Thyroid gland (tissue), 4 donors: ENCODE measurements around the gene BBLN. TPM values are rescaled to one million over a fixed set of nuclear protein-coding genes. Genes with fewer than 3 reads are reported as not detected.
A peak's percentile ranks its signal among the peaks of the same experiment; 100 is the strongest.

Experiments used
- DNase-seq, 2 donors: peaks; one replicate each; pipeline ENCODE4 v3.0.0-alpha.2; 2019
- H3K27ac ChIP-seq, 3 donors: fragments of 200-600 bp; sonication (generic); 1 replicate in 2 of 3; 2 replicates in 1 of 3; pipeline ENCODE4 v1.5.1; 2016 to 2019; ENCODE audit warnings: mild to moderate bottlenecking in 1 of 3, moderate library complexity in 1 of 3
- H3K27me3 ChIP-seq: fragments of 200-600 bp; sonication (generic); one replicate; pipeline ENCODE4 v1.5.1; 2019
- H3K36me3 ChIP-seq, 2 donors: fragments of 200-600 bp; sonication (generic); one replicate each; pipeline ENCODE4 v1.5.1; 2016 to 2019
- H3K4me1 ChIP-seq, 2 donors: fragments of 200-600 bp; sonication (generic); one replicate each; pipeline ENCODE4 v1.5.1; 2017 to 2019
- H3K4me3 ChIP-seq, 3 donors: fragments of 200-600 bp; sonication (generic); replicated peaks in 1 of 3; 1 replicate in 2 of 3; 2 replicates in 1 of 3; pipeline ENCODE4 v1.5.1; 2016; ENCODE audit warnings: mild to moderate bottlenecking in 1 of 3
- H3K9me3 ChIP-seq: fragments of 200-600 bp; sonication (generic); one replicate; pipeline ENCODE4 v1.5.1; 2017
- CTCF ChIP-seq, 6 experiments: fragments of 200-600 bp in 3 of 6; fragments of 450-650 bp in 3 of 6; sonication (generic) in 3 of 6; IDR thresholded peaks; one replicate each; pipeline ENCODE4 v1.5.1; 2016 to 2019; ENCODE audit warnings: antibody characterized with exemption in 6 of 6, mild to moderate bottlenecking in 2 of 6, inconsistent platforms in 1 of 6, moderate library complexity in 1 of 6
- POLR2A ChIP-seq, 2 donors: fragments of 450-650 bp; IDR thresholded peaks; one replicate each; pipeline ENCODE4 v1.6.1; 2017; ENCODE audit warnings: antibody characterized with exemption in 2 of 2, mild to moderate bottlenecking in 2 of 2, moderate library complexity in 1 of 2
- WGBS, 2 donors: methylation state at CpG; one replicate each; pipeline ENCODE4 v1.1.5; 2017; 5-methylcytosine and 5-hydroxymethylcytosine counted together
- intact Hi-C: fragments of 100-400 bp; cut with DNase I; formaldehyde crosslinking; loops from one replicate; pipeline ENCODE4 v1.15.1; 2023
- total RNA-seq, 4 donors: library from RNA; depleted of rRNA; stranded (reverse); fragments of >200 nt; gene quantifications; one replicate each; pipeline ENCODE4 v1.2.3, GENCODE V29; 2016

The BBLN gene
- total RNA-seq, 4 donors from 2014 or later = 98.1 to 204 (median 172) TPM

GRCh38 chr9:128159522-128159783 is 612 bp upstream of the BBLN start:
- WGBS, 2 donors = 55 to 68% methylated on average over 7 to 10 of the region's 11 CpGs
- no peaks in the 10 kb centered on the region for H3K27me3 ChIP-seq
- peak overlapping the region; percentile 52 to 53 (median 53) for H3K27ac ChIP-seq
- H3K9me3 ChIP-seq = no peaks in the 10 kb centered on the region
- peak overlapping the region in 2 of 3 donors; percentile 44 to 60 for H3K4me3 ChIP-seq
- DNase-seq = no peak
- TF ChIP-seq POLR2A (IDR thresholded peaks at IDR 0.05) (no peak), CTCF (IDR thresholded peaks at IDR 0.05) (no peak)
- peaks cover 0 to 4% of the 10 kb centered on the region in 2 donors for H3K36me3 ChIP-seq
- peaks cover 7 to 8% of the 10 kb centered on the region in 2 donors for H3K4me1 ChIP-seq
- intact Hi-C loops = no loop called here

- DNase-seq = peak in 1 of 2 donors; percentile 24
- no peak for TF ChIP-seq POLR2A (IDR thresholded peaks at IDR 0.05)
- TF ChIP-seq CTCF (IDR thresholded peaks at IDR 0.05) = no peak
- H3K4me1 ChIP-seq = peaks cover 7 to 8% of the 10 kb centered on the region in 2 donors
- H3K27me3 ChIP-seq = no peaks in the 10 kb centered on the region
- WGBS, 2 donors = 1 to 2% methylated on average over 4 to 14 of the region's 23 CpGs
- intact Hi-C loops = no loop called here
- peak overlapping the region in 2 of 3 donors; percentile 19 to 60 for H3K4me3 ChIP-seq
- H3K36me3 ChIP-seq = peaks cover 0 to 7% of the 10 kb centered on the region in 2 donors
- no peaks in the 10 kb centered on the region for H3K9me3 ChIP-seq
- H3K27ac ChIP-seq = no peak overlapping the region
Observed at GRCh38 chr9:128160603-128160987, 530 bp downstream of the BBLN start.

- WGBS, 2 donors = 93% methylated on average over 13 of the region's 13 CpGs
- no peak overlapping the region for H3K4me3 ChIP-seq
Observed at GRCh38 chr9:128161215-128161902, 1.3 kb downstream of the BBLN start.

GRCh38 chr9:128162215-128163026 is 2.4 kb downstream of the BBLN start:
- no peak overlapping the region for H3K27ac ChIP-seq

More at GRCh38 chr9:128161215-128161902, 1.3 kb downstream of the BBLN start:
- H3K4me1 ChIP-seq = peaks cover 7 to 8% of the 10 kb centered on the region in 2 donors
- TF ChIP-seq CTCF (IDR thresholded peaks at IDR 0.05) = no peak
- no peaks in the 10 kb centered on the region for H3K27me3 ChIP-seq
- no peak for DNase-seq
- H3K36me3 ChIP-seq = peaks cover 6 to 13% of the 10 kb centered on the region in 2 donors
- H3K9me3 ChIP-seq = no peaks in the 10 kb centered on the region
- no peak overlapping the region for H3K27ac ChIP-seq
- intact Hi-C loops = no loop called here

More at GRCh38 chr9:128162215-128163026, 2.4 kb downstream of the BBLN start:
- no peak for TF ChIP-seq CTCF (IDR thresholded peaks at IDR 0.05)
- peaks cover 7 to 8% of the 10 kb centered on the region in 2 donors for H3K4me1 ChIP-seq
- H3K27me3 ChIP-seq = no peaks in the 10 kb centered on the region
- peak in 1 of 2 donors; percentile 26 for DNase-seq
- 81 to 94% methylated on average over 7 to 10 of the region's 10 CpGs for WGBS, 2 donors
- H3K9me3 ChIP-seq = no peaks in the 10 kb centered on the region
- intact Hi-C loops = no loop called here
- no peak overlapping the region for H3K4me3 ChIP-seq
- H3K36me3 ChIP-seq = peaks cover 16 to 23% of the 10 kb centered on the region in 2 donors
